Measurements from ENCODE around the gene TANK.

TANK gene

DNA sequence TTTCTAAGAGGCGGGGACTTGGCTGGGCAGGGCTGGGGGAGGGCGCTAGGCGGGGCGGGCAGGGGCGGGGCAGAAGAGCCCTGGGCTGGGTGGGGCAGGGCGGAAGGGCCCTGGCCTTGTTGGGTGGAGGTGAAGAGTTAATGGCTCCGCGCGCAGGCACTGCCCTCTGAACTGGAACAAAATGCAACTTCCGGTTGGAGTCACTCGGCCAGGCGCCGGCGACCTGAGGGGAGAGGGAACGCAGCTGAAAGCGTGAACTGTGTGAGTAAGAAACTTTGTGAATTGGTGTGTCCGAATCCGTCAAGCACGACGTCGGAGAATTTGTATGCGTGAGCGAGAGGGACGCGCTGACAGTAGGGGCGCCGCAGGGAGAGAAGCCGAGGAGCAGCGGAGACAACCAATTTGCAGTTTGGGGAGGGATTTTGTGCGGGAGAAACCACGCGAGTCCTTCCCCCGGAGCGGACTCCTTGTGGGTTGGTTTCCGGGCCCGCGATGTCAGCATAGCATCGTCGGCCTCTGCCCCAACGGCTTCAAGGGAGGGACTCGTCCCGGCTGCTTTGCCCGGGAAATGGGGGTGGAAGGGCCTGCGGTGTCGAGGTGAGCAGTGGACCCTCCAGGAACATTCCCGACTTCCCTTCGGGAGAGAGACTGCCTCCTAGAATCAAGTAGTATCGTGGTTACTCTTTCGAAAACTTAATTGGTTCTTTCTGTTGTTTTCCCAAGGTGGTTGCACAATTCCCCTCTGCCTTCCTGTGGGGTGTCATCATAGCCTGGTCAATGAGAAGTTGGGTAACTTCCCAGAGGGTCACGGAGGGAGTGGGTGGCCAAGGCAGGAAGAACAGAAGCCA, at the start of gene TANK:
Gene TANK, plus strand, starts transcription at position 203 of the 848 bp plus-strand sequence. CDS start 19,235 bp downstream, outside the sequence.
- in situ Hi-C loops (cut with HindIII; ENCODE audit: low sequenced_read_pairs): no loop called here
- H3K4me3 ChIP-seq (ENCODE audit: low read depth, low read length): peak within 1 kb of the TSS; percentile 76
- DNase-seq (ENCODE audit: low read depth): peak; percentile 93
- TF ChIP-seq, protein P1, sequence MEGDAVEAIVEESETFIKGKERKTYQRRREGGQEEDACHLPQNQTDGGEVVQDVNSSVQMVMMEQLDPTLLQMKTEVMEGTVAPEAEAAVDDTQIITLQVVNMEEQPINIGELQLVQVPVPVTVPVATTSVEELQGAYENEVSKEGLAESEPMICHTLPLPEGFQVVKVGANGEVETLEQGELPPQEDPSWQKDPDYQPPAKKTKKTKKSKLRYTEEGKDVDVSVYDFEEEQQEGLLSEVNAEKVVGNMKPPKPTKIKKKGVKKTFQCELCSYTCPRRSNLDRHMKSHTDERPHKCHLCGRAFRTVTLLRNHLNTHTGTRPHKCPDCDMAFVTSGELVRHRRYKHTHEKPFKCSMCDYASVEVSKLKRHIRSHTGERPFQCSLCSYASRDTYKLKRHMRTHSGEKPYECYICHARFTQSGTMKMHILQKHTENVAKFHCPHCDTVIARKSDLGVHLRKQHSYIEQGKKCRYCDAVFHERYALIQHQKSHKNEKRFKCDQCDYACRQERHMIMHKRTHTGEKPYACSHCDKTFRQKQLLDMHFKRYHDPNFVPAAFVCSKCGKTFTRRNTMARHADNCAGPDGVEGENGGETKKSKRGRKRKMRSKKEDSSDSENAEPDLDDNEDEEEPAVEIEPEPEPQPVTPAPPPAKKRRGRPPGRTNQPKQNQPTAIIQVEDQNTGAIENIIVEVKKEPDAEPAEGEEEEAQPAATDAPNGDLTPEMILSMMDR (IDR thresholded peaks at IDR 0.05; ENCODE audit: low read depth, low read length, missing control alignments): no peak

DNA sequence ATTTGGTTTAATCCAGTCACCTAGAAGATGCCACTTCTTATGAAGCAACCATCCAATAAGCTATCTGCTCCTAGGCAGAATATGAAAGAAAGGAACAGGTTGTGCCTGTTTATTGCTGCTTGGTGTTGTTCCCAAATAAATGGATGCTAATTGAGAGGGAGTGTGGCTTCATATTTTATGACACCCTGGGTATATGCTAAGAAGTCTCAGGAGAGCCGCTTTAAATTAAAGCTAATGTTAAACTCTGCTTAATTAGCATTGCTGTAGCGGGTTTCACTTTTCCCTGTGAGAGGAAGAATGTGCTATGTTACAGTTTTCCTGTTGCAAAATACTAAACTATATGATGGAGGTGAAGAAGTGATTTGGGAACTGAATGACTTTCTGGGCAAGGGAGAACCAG, 48.7 kb upstream of the TANK start:
- no peak overlapping the region for H3K4me3 ChIP-seq (ENCODE audit: low read depth, low read length)
- in situ Hi-C loops (cut with HindIII; ENCODE audit: low sequenced_read_pairs): no loop called here
- no peak for DNase-seq (ENCODE audit: low read depth)
- TF ChIP-seq, protein P1 (IDR thresholded peaks at IDR 0.05; ENCODE audit: low read depth, low read length, missing control alignments): no peak

DNA sequence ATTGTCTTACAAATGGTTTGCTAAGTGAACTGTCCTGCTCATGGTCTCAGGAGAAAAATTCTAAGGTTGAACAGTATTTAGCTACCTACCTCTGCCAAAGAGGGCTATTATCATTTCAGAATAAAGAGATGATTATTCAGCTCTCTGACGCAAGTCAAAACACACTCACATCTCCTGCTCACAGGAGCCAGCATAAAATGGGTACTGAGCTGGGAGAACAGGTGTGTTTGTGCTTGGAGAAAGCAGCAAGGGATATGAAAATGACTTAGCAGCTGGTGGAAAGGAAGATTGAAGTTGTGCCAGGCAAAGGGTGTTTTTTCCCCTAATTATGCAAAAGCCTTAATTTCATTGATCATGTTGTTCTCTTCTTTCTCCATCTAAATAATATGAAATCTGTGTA, 47.3 kb upstream of the TANK start:
- in situ Hi-C loops (cut with HindIII; ENCODE audit: low sequenced_read_pairs): no loop called here
- H3K4me3 ChIP-seq (ENCODE audit: low read depth, low read length): no peak overlapping the region
- no peak for DNase-seq (ENCODE audit: low read depth)
- TF ChIP-seq, protein P1 (IDR thresholded peaks at IDR 0.05; ENCODE audit: low read depth, low read length, missing control alignments): no peak

- TF ChIP-seq, protein P1 (IDR thresholded peaks at IDR 0.05; ENCODE audit: low read depth, low read length, missing control alignments): no peak
- no peak overlapping the region for H3K4me3 ChIP-seq (ENCODE audit: low read depth, low read length)
- no peak for DNase-seq (ENCODE audit: low read depth)
- in situ Hi-C loops (cut with HindIII; ENCODE audit: low sequenced_read_pairs): no loop called here
Measured at GRCh38 chr2:161113693-161114575, 46.3 kb upstream of the TANK start.

DNA sequence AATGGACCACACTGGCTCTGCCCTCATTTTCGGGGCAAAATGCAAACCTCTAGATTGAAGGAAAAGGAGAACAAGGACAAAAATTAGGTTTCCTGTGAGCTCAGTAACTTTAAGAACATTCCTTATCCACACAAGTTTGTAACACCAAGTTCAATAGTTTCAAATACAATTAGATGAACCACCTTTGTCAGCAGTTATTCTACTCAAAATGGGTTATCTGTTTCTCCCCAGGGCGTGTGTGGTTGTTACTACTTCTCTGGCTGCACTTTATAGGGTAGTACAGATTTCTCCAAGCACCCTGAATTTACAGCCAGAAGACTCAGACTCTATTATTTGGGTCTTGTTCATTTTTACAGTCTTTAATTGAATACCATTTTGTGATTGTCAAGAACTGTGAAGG, 45.0 kb upstream of the TANK start:
- no peak overlapping the region for H3K4me3 ChIP-seq (ENCODE audit: low read depth, low read length)
- TF ChIP-seq, protein P1 (IDR thresholded peaks at IDR 0.05; ENCODE audit: low read depth, low read length, missing control alignments): no peak
- DNase-seq (ENCODE audit: low read depth): no peak
- in situ Hi-C loops (cut with HindIII; ENCODE audit: low sequenced_read_pairs): no loop called here

- in situ Hi-C loops (cut with HindIII; ENCODE audit: low sequenced_read_pairs): no loop called here
- no peak overlapping the region for H3K4me3 ChIP-seq (ENCODE audit: low read depth, low read length)
- DNase-seq (ENCODE audit: low read depth): no peak
- TF ChIP-seq, protein P1 (IDR thresholded peaks at IDR 0.05; ENCODE audit: low read depth, low read length, missing control alignments): no peak
Measured at GRCh38 chr2:161115605-161116380, 44.4 kb upstream of the TANK start.

Data from astrocyte of the cerebellum (primary cell).